Skeletal muscle tissue (tissue), 4 donors: Measurements from ENCODE around the gene SLC26A4. TPM values are rescaled to one million over a fixed set of nuclear protein-coding genes. Genes with fewer than 3 reads are reported as not detected.

ENCODE experiments used
- H3K27ac ChIP-seq: one replicate; pipeline ENCODE4 v1.7.0; 2013; ENCODE audit warnings: mild to moderate bottlenecking, low read depth, low read length, inconsistent platforms
- H3K27me3 ChIP-seq, 3 donors: one replicate each; pipeline ENCODE4 v1.7.0; 2013; ENCODE audit warnings: low read length in 3 of 3; ENCODE audit not compliant: control insufficient read depth in 3 of 3, insufficient read depth in 3 of 3
- H3K36me3 ChIP-seq, 3 donors: one replicate each; pipeline ENCODE4 v1.7.0; 2013; ENCODE audit warnings: low read length in 3 of 3; ENCODE audit not compliant: control insufficient read depth in 3 of 3, insufficient read depth in 3 of 3
- H3K4me1 ChIP-seq, 3 donors: one replicate each; pipeline ENCODE4 v1.7.0; 2013; ENCODE audit warnings: low read length in 3 of 3, mild to moderate bottlenecking in 3 of 3; ENCODE audit not compliant: control insufficient read depth in 3 of 3, insufficient read depth in 3 of 3
- H3K4me3 ChIP-seq, 3 donors: one replicate each; pipeline ENCODE4 v1.7.0; 2013; ENCODE audit warnings: low read length in 3 of 3
- H3K9ac ChIP-seq, 3 donors: one replicate each; pipeline ENCODE4 v1.7.0; 2013; ENCODE audit warnings: low read length in 3 of 3, mild to moderate bottlenecking in 3 of 3, moderate library complexity in 2 of 3, low read depth in 1 of 3
- H3K9me3 ChIP-seq, 3 donors: one replicate each; pipeline ENCODE4 v1.7.0; 2013; ENCODE audit warnings: low read length in 3 of 3; ENCODE audit not compliant: control insufficient read depth in 3 of 3
- total RNA-seq: library from RNA; depleted of rRNA; stranded (reverse); fragments of >200 nt; gene quantifications from one replicate; pipeline ENCODE4 v1.2.3, GENCODE V29; 2014
- donor health status: Osteomylitis.

Gene SLC26A4
- 0.52 TPM for total RNA-seq

DNA sequence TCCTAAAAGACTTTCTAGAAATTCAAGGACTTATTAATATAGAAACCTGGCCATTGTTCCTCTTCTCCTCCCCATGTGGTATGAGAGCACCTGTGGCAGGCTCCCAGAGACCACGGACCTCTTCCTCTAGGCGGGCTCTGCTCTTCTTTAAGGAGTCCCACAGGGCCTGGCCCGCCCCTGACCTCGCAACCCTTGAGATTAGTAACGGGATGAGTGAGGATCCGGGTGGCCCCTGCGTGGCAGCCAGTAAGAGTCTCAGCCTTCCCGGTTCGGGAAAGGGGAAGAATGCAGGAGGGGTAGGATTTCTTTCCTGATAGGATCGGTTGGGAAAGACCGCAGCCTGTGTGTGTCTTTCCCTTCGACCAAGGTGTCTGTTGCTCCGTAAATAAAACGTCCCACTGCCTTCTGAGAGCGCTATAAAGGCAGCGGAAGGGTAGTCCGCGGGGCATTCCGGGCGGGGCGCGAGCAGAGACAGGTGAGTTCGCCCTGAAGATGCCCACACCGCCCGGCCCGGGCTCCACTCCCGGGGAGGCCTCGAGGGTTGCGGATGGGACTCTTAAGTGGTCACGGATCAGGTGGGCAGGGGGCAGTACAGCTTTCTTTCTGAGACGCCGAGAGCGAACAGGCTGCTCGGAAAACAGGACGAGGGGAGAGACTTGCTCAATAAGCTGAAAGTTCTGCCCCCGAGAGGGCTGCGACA lies at the start of gene SLC26A4:
Gene SLC26A4 (plus strand): TSS at position 448 of the 700 bp plus-strand sequence. CDS start 814 bp downstream, outside the sequence.
- Histone ChIP-seq H3K36me3 (no peaks in the 10 kb centered on the region), H3K9ac (peak within 1 kb of the TSS in 2 of 3 donors; percentile 46 to 70), H3K9me3 (no peaks in the 10 kb centered on the region), H3K27ac (no peak within 1 kb of the TSS), H3K27me3 (peaks cover 24 to 32% (median 28%) of the 10 kb centered on the region in 3 donors), H3K4me1 (peaks cover 10 to 18% (median 16%) of the 10 kb centered on the region in 3 donors), H3K4me3 (peak within 1 kb of the TSS; percentile 63 to 72 (median 72))

DNA sequence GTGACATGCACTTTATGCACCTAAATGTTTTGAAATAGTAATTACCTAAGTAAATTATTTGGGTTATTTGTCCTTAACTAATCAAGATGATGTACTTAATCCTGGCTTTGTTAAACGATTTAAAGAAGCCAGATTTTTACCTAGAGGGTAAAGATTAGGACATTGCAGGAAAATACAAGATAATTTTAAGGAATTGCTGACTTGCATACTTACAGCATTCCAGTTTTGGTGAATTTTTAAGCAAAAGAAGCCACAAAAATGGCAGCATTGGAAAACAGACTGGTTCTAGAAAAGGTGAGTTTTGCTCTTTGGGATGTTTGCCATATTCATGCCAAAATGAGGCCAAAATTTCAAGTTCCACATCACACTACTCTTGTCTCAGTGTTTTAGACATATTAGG lies 47.2 kb upstream of the SLC26A4 start:
- H3K27ac ChIP-seq, result no peak overlapping the region
- no peak overlapping the region for H3K9ac ChIP-seq
- no peak overlapping the region for H3K4me3 ChIP-seq
- peaks cover 8 to 30% (median 20%) of the 10 kb centered on the region in 3 donors for H3K36me3 ChIP-seq
- H3K9me3 ChIP-seq, result no peaks in the 10 kb centered on the region
- H3K4me1 ChIP-seq, result peaks cover 0 to 8% (median 4%) of the 10 kb centered on the region in 3 donors
- H3K27me3 ChIP-seq, result no peaks in the 10 kb centered on the region

DNA sequence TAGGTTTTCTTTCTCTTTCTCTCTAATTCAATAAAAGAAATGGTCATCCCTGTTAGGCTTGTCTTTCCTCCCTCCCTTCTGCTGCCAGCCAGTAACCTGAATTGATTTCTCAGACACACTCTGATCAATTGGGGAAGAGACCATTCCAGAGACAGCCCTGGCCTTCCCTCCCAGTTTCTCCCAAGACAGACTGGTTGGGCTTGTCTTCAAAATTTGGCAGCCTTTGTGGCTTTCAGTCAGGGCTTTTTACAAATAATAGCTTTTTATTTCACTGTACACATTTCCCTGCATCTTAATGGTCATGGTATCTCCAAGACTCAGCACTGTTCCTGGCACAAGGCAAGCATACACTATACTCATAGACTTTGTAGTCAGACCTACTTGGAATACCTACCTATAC lies 46.7 kb upstream of the SLC26A4 start:
- Histone ChIP-seq H3K9me3 (no peaks in the 10 kb centered on the region), H3K27ac (no peak overlapping the region), H3K9ac (no peak overlapping the region), H3K36me3 (peaks cover 8 to 30% (median 21%) of the 10 kb centered on the region in 3 donors), H3K27me3 (no peaks in the 10 kb centered on the region), H3K4me3 (no peak overlapping the region), H3K4me1 (peaks cover 0 to 7% (median 4%) of the 10 kb centered on the region in 3 donors)

DNA sequence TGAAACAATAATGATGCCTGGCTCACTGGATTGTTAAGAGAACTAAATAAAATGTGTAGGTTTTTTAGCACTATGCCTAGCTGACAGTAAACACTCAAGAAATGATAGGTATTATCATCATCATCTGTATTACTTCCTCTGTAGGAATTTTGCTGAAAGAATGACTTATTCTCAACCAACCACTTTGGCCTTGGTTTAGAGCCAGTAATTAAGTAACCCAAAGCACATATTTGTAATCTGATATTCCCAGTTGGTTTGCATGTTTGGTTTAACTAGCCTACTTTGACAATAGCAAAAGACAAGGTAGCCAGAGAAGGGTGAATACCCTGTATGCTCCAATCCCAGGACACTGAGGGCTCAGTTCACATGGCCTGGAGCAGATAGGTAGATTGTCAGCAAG lies 46.2 kb upstream of the SLC26A4 start:
- no peak overlapping the region for H3K27ac ChIP-seq
- no peak overlapping the region for H3K4me3 ChIP-seq
- H3K9ac ChIP-seq, result no peak overlapping the region
- H3K36me3 ChIP-seq, result peaks cover 8 to 30% (median 21%) of the 10 kb centered on the region in 3 donors
- H3K9me3 ChIP-seq, result no peaks in the 10 kb centered on the region
- H3K4me1 ChIP-seq, result peaks cover 0 to 4% (median 4%) of the 10 kb centered on the region in 3 donors
- no peaks in the 10 kb centered on the region for H3K27me3 ChIP-seq

DNA sequence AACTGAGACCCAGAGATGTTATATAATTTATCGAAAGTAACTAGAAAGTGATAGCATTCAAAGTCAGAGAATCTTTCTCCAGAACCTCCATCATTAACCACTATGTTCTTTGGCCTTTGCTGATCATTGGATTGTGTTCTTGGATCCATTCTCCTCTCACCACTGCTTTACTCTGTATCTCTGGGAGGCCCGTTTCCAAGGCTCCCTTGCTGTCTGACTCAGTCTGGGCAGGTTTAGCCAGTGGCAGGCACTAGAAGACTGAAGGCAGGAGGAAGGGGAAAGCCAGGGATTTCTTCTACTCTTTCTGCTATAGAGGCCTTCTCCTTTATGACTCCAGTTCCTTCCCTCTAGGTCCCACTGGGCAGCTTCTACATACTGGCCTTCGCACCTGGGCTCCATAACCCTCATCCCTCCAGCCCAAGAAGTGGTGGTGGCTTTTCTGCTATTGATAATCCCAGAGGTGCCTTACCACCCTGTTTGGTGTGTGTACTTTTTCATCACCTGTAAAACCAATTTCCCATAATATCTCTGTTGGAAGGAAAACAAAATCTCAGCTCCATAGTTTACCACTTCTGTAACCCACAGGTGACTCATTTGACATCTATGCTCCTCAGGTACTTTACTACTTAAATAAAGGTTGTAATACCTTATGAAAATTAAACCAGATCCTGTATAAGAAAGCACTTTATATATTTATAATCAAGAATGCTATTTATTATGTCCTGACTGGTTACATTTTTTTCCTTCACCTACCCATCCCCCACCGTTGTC lies 44.5 kb upstream of the SLC26A4 start:
- H3K27ac ChIP-seq, result no peak overlapping the region
- H3K9me3 ChIP-seq, result no peaks in the 10 kb centered on the region
- H3K4me3 ChIP-seq, result no peak overlapping the region
- H3K4me1 ChIP-seq, result peaks cover 0 to 4% (median 0%) of the 10 kb centered on the region in 3 donors
- H3K9ac ChIP-seq, result no peak overlapping the region
- no peaks in the 10 kb centered on the region for H3K27me3 ChIP-seq
- peaks cover 14 to 30% (median 27%) of the 10 kb centered on the region in 3 donors for H3K36me3 ChIP-seq

DNA sequence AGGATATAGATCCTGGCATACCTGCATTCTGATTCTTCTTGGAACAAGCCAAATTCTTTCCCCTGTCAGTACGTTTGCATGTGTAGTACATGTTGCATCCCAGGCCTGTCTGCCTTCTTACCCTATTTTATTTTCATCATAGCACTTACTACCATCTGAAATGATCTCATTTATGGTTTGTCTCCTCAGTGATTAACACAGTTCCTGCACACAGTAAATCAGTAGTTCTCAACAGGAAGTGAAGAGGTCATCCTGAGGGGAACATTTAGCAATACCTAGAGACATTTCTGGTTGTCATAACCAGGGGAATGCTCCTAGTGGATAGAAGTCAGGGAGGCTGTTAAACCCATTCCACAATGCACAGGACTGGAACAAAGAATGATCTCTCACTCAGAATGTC lies 38.2 kb upstream of the SLC26A4 start:
- no peak overlapping the region for H3K9ac ChIP-seq
- no peaks in the 10 kb centered on the region for H3K9me3 ChIP-seq
- H3K27me3 ChIP-seq, result no peaks in the 10 kb centered on the region
- no peak overlapping the region for H3K4me3 ChIP-seq
- no peak overlapping the region for H3K27ac ChIP-seq
- H3K4me1 ChIP-seq, result no peaks in the 10 kb centered on the region
- peaks cover 7 to 19% (median 13%) of the 10 kb centered on the region in 3 donors for H3K36me3 ChIP-seq

DNA sequence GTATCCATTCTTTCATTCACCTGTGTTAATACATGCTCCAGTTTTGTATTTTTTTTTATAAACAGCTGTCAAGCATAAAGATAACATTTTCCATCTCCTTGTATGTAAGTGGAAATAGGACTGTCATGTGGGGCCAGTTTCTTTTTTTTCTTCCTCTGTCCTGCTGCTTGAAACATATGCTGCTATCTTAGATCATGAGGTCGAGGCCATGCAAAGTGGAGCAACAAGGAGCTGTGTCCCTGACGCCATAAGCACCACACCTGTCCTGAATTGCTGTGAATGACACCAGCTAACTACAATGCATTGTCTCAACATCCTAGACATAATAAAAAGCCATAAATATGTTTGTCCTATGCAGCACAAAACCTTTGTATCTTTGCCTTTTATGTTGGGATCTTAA lies 37.7 kb upstream of the SLC26A4 start:
- Histone ChIP-seq H3K9me3 (no peaks in the 10 kb centered on the region), H3K27ac (no peak overlapping the region), H3K36me3 (peaks cover 7 to 18% (median 13%) of the 10 kb centered on the region in 3 donors), H3K9ac (no peak overlapping the region), H3K27me3 (no peaks in the 10 kb centered on the region), H3K4me1 (no peaks in the 10 kb centered on the region), H3K4me3 (no peak overlapping the region)

DNA sequence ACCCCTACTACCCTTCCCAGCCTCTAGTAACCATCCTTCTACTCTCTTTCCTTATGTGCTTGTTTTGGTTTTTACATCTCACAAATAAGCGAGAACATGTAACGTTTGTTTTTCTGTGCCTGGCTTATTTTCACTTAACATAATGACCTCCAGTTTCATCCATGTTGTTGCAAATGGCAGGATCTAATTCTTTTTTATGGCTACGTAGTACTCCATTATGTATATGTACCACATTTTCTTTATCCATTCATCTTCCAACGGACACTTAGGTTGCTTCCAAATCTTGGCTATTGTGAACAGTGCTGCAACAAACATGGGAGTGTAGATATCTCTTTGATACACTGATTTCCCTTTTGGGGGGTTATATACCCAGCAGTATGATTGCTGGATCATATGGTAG lies 33.6 kb upstream of the SLC26A4 start:
- Histone ChIP-seq H3K27me3 (no peaks in the 10 kb centered on the region), H3K4me3 (no peak overlapping the region), H3K4me1 (no peaks in the 10 kb centered on the region), H3K9me3 (no peaks in the 10 kb centered on the region), H3K9ac (no peak overlapping the region), H3K36me3 (peaks cover 0 to 10% (median 2%) of the 10 kb centered on the region in 3 donors), H3K27ac (no peak overlapping the region)

DNA sequence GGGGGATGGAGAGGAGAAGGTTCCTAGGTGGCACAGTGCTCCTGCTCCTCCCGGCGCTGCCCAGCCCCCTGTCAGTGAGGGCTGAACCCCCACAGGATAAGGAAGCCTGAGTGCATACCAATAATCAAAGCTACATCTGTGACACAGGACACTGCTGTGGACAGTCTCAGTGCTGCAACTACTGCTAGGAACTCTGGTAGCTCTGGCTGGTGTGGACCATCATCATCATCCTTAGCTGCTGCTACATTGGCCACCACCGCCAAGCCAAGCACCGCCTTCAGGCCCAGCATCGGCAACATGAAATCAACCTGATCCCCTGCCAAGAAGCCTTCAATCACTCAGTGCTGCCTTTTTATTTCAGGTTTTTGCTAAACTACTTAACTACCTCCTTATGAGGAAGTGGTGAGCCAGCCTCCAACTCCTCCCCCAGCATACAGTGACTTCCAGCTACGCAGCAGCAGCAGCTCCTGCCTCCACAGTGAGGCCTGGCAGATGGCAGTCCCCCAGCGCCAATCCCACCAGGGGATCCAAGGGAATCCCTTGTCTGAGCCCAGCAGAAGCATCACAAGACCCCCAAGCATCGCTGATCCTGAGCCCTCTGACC lies 32.1 kb upstream of the SLC26A4 start:
- Histone ChIP-seq H3K4me1 (no peaks in the 10 kb centered on the region), H3K4me3 (no peak overlapping the region), H3K27ac (no peak overlapping the region), H3K9ac (no peak overlapping the region), H3K27me3 (no peaks in the 10 kb centered on the region), H3K36me3 (peaks cover 0 to 6% (median 2%) of the 10 kb centered on the region in 3 donors), H3K9me3 (no peaks in the 10 kb centered on the region)

DNA sequence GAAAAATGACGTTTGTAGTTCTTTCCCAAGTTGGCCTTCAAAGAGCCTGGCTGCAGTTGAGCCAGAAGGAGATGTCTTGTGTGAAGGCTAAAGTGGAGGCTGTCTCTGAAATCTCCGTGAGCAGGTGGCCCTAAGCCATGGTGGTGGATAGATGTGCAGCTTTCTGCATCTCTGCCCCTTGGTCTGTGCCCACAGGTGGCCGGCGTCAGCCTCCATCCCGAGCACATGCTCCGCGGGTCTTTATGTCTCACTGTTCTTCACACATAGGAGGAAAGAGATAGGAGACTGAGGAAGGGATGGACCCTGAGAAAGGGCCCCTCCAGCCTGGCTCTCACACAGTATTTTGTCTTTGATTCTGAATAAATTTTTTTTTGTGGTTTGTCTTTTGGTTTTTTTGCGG lies 30.3 kb upstream of the SLC26A4 start:
- H3K9me3 ChIP-seq, result no peaks in the 10 kb centered on the region

More for the DNA sequence above, 30.3 kb upstream of the SLC26A4 start:
- Histone ChIP-seq H3K4me3 (no peak overlapping the region), H3K36me3 (peaks cover 0 to 6% (median 2%) of the 10 kb centered on the region in 3 donors), H3K27me3 (no peaks in the 10 kb centered on the region), H3K4me1 (no peaks in the 10 kb centered on the region), H3K9ac (no peak overlapping the region), H3K27ac (no peak overlapping the region)
